Measurements from ENCODE around the gene LRRC61.
A peak's percentile ranks its signal among the peaks of the same experiment; 100 is the strongest.

LRRC61 gene

GRCh38 chr7:150356265-150356897 is 33.2 kb downstream of the LRRC61 start:
- DNase-seq (ENCODE audit: low read depth in 2 of 2), result no peak

GRCh38 chr7:150357270-150357669 is 34.1 kb downstream of the LRRC61 start:
- peak; percentile 35 to 49 for DNase-seq (ENCODE audit: low read depth in 2 of 2)

- no peak for DNase-seq (ENCODE audit: low read depth in 2 of 2)
These were observed 34.7 kb downstream of the LRRC61 start for GRCh38 chr7:150357771-150358427.

GRCh38 chr7:150358433-150358832 is 35.3 kb downstream of the LRRC61 start:
- no peak for DNase-seq (ENCODE audit: low read depth in 2 of 2)

GRCh38 chr7:150358988-150359621 is 36.0 kb downstream of the LRRC61 start:
- no peak for DNase-seq (ENCODE audit: low read depth in 2 of 2)

GRCh38 chr7:150359622-150360362 is 36.6 kb downstream of the LRRC61 start:
- DNase-seq (ENCODE audit: low read depth in 2 of 2), result no peak

GRCh38 chr7:150360363-150361058 is 37.4 kb downstream of the LRRC61 start:
- no peak for DNase-seq (ENCODE audit: low read depth in 2 of 2)

GRCh38 chr7:150361402-150361801 is 38.2 kb downstream of the LRRC61 start:
- DNase-seq (ENCODE audit: low read depth in 2 of 2), result no peak

- no peak for DNase-seq (ENCODE audit: low read depth in 2 of 2)
These were observed 38.9 kb downstream of the LRRC61 start for GRCh38 chr7:150361807-150362621.

GRCh38 chr7:150363370-150363769 is 40.2 kb downstream of the LRRC61 start:
- DNase-seq (ENCODE audit: low read depth in 2 of 2), result no peak

- DNase-seq (ENCODE audit: low read depth in 2 of 2), result no peak
These were observed 40.7 kb downstream of the LRRC61 start for GRCh38 chr7:150363872-150364271.

GRCh38 chr7:150365194-150365593 is 42.0 kb downstream of the LRRC61 start:
- DNase-seq (ENCODE audit: low read depth in 2 of 2), result no peak

GRCh38 chr7:150365673-150366398 is 42.7 kb downstream of the LRRC61 start:
- no peak for DNase-seq (ENCODE audit: low read depth in 2 of 2)

- DNase-seq (ENCODE audit: low read depth in 2 of 2), result no peak
These were observed 44.5 kb downstream of the LRRC61 start for GRCh38 chr7:150367677-150368095.

GRCh38 chr7:150368096-150368883 is 45.1 kb downstream of the LRRC61 start, which contains the start of gene REPIN1:
TSS of gene REPIN1 (plus strand) at chr7:150368822. CDS start at chr7:150369712, 890 bp downstream.
- peak; percentile 66 to 78 for DNase-seq (ENCODE audit: low read depth in 2 of 2)

- DNase-seq (ENCODE audit: low read depth in 2 of 2), result no peak
These were observed 46.0 kb downstream of the LRRC61 start for GRCh38 chr7:150368884-150369747.

GRCh38 chr7:150369748-150370501 is 46.8 kb downstream of the LRRC61 start:
- no peak for DNase-seq (ENCODE audit: low read depth in 2 of 2)

Measured in stimulated activated CD8-positive, alpha-beta memory T cell treated with anti-CD3 and anti-CD28 coated beads, Interleukin-2, amount 100 ng/mL, for 48 hours (primary cell).